DMS153 (cell line): Measurements from ENCODE around the gene PNMA6F.
A peak's percentile ranks its signal among the peaks of the same experiment; 100 is the strongest.
"Not testable (repeated sequence)": the region's sequence is repeated elsewhere in the genome, so short reads cannot be mapped to it uniquely, and the experiment has no call there.

Experiments
- DNase-seq: peaks from one replicate; lab custom pipeline; 2025; lab: John Stamatoyannopoulos, UW

Gene PNMA6F

GRCh38 chrX:153334654-153335295 lies 13.2 kb upstream of the PNMA6F start:
- DNase-seq: no peak

- DNase-seq: peak; percentile 54
Observed at GRCh38 chrX:153333821-153334653, 12.5 kb upstream of the PNMA6F start, which contains the start of gene ZNF275. ZNF275 (plus strand) TSS chrX:153334153; CDS start chrX:153336680, 2,527 bp downstream.

- DNase-seq: no peak
Observed at GRCh38 chrX:153333266-153333665, 11.7 kb upstream of the PNMA6F start.

GRCh38 chrX:153327561-153327960 lies 6.0 kb upstream of the PNMA6F start:
- no peak for DNase-seq

- no peak for DNase-seq
Observed at GRCh38 chrX:153320555-153321184, 897 bp downstream of the PNMA6F start.

GRCh38 chrX:153320047-153320443 lies 1.5 kb downstream of the PNMA6F start:
- DNase-seq: not testable (repeated sequence)

GRCh38 chrX:153319295-153320046 lies 2.1 kb downstream of the PNMA6F start:
- DNase-seq: peak; percentile 48

- no peak for DNase-seq
Observed at GRCh38 chrX:153318811-153319210, 2.8 kb downstream of the PNMA6F start.

GRCh38 chrX:153317996-153318722 lies 3.4 kb downstream of the PNMA6F start:
- DNase-seq: no peak

GRCh38 chrX:153317306-153317705 lies 4.3 kb downstream of the PNMA6F start:
- no peak for DNase-seq

GRCh38 chrX:153312842-153313241 lies 8.7 kb downstream of the PNMA6F start:
- no peak for DNase-seq

- DNase-seq: no peak
Observed at GRCh38 chrX:153312041-153312440, 9.5 kb downstream of the PNMA6F start.

- no peak for DNase-seq
Observed at GRCh38 chrX:153310901-153311300, 10.7 kb downstream of the PNMA6F start.

GRCh38 chrX:153307276-153308178 lies 14.0 kb downstream of the PNMA6F start:
- no peak for DNase-seq

GRCh38 chrX:153306527-153307115 lies 14.9 kb downstream of the PNMA6F start:
- no peak for DNase-seq

GRCh38 chrX:153305972-153306371 lies 15.6 kb downstream of the PNMA6F start:
- DNase-seq: no peak

- no peak for DNase-seq
Observed at GRCh38 chrX:153304988-153305736, 16.4 kb downstream of the PNMA6F start.

- DNase-seq: no peak
Observed at GRCh38 chrX:153303276-153304262, 18.0 kb downstream of the PNMA6F start.
